CD4-positive, alpha-beta T cell treated with Interleukin-17A for 4 hours (primary cell): Measurements from ENCODE around the gene ADGRG3.
"Not testable (repeated sequence)": the region's sequence is repeated elsewhere in the genome, so short reads cannot be mapped to it uniquely, and the experiment has no call there.

ENCODE experiments used
- DNase-seq: peaks from one replicate; pipeline ENCODE4 v3.0.0-alpha.2; 2020; ENCODE audit warnings: mixed read lengths

ADGRG3 gene

GRCh38 chr16:57663917-57664661, 4.0 kb upstream of the ADGRG3 start:
- no peak for DNase-seq

- DNase-seq, result no peak
Observed at GRCh38 chr16:57664662-57665025, 3.5 kb upstream of the ADGRG3 start.

- DNase-seq, result no peak
Observed at GRCh38 chr16:57665541-57665940, 2.6 kb upstream of the ADGRG3 start.

GRCh38 chr16:57666353-57667047, 1.6 kb upstream of the ADGRG3 start:
- DNase-seq, result no peak

- DNase-seq, result no peak
Observed at GRCh38 chr16:57667048-57667525, 1.0 kb upstream of the ADGRG3 start.

GRCh38 chr16:57667526-57668262, 412 bp upstream of the ADGRG3 start:
- no peak for DNase-seq

GRCh38 chr16:57668630-57669475, 747 bp downstream of the ADGRG3 start:
- no peak for DNase-seq

- DNase-seq, result no peak
Observed at GRCh38 chr16:57669476-57670162, 1.5 kb downstream of the ADGRG3 start.

GRCh38 chr16:57670196-57670595, 2.1 kb downstream of the ADGRG3 start:
- DNase-seq, result no peak

GRCh38 chr16:57671451-57671850, 3.3 kb downstream of the ADGRG3 start:
- not testable (repeated sequence) for DNase-seq

GRCh38 chr16:57672416-57672815, 4.3 kb downstream of the ADGRG3 start:
- no peak for DNase-seq

- DNase-seq, result no peak
Observed at GRCh38 chr16:57672824-57673223, 4.7 kb downstream of the ADGRG3 start.

GRCh38 chr16:57675741-57676551, 7.8 kb downstream of the ADGRG3 start:
- DNase-seq, result no peak

GRCh38 chr16:57676553-57677085, 8.5 kb downstream of the ADGRG3 start:
- no peak for DNase-seq

- no peak for DNase-seq
Observed at GRCh38 chr16:57677622-57678369, 9.7 kb downstream of the ADGRG3 start.

- DNase-seq, result no peak
Observed at GRCh38 chr16:57679016-57679415, 10.9 kb downstream of the ADGRG3 start.

- no peak for DNase-seq
Observed at GRCh38 chr16:57679767-57680482, 11.8 kb downstream of the ADGRG3 start.

GRCh38 chr16:57680842-57681375, 12.8 kb downstream of the ADGRG3 start:
- no peak for DNase-seq
